Measurements from ENCODE around the gene ADAMTSL2.

The ADAMTSL2 gene

DNA sequence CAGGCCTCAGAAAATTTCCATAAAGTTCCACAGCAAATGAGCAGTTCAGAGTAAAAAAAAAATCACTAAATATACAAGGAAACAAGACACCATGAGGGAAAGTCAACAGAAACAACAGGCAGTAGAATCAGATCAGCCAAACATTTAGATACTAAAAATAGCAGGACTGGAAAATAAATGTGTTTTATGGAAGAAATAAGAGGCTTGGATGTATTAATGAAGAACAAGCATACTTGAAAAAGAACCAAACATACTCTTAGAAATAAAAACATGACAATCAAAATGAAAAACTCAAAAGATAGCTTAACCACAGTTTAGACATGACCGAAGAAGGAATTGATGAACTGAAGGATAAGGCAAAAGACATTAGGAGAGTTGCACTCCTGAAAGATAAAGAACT is 32.4 kb upstream of the ADAMTSL2 start:
- Histone ChIP-seq H3K4me3 (ENCODE audit: low read depth in 1 of 2, low read length in 2 of 2) (no peak overlapping the region), H3K27me3 (ENCODE audit: control insufficient read depth in 1 of 2, insufficient read depth in 2 of 2, low read length in 2 of 2) (peaks cover 0 to 10% of the 10 kb centered on the region in 2 donors)

DNA sequence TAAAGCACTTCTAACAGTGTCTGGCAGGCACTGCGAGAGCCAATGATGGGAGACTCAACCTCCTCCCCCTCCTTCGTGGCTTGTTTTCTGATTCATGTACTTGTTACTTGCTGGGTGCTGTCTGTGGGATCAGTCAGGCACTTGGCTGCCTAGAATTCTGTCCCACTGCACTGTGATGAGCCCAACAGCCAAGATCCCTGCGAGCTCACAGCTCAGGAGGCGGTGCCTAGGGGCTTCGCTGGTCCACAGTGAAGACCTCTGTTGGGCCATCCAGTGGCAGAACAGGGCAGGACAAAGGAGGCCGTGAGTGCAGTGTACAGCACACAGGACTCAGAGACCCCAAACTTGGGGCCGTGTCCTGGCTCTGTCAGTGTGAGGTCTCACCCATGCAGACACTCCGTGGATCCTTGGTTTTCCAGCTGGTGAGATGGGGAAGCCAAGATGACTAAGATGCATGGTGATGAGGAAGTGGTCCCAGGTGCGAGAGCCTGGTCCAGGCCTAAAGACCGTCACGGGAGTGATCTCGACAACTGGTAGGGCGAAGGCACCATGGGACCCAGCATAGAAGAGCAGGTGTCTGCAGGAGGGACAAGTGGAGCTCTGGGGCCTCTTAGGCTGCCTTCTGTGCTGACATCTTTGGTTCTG is 29.2 kb upstream of the ADAMTSL2 start:
- no peak overlapping the region for H3K27ac ChIP-seq (ENCODE audit: low read depth, low read length)
- no peak overlapping the region for H3K4me3 ChIP-seq (ENCODE audit: low read depth in 1 of 2, low read length in 2 of 2)
- no peaks in the 10 kb centered on the region for H3K36me3 ChIP-seq (ENCODE audit: control insufficient read depth in 1 of 2, insufficient read depth in 2 of 2, low read length in 2 of 2)
- no peak overlapping the region for H3K9ac ChIP-seq (ENCODE audit: low read depth in 1 of 2, low read length in 2 of 2)
- H3K9me3 ChIP-seq (ENCODE audit: control insufficient read depth in 1 of 2, low read length in 2 of 2): peaks cover 11 to 12% of the 10 kb centered on the region in 2 donors
- peaks cover 10% of the 10 kb centered on the region in 2 donors for H3K4me1 ChIP-seq (ENCODE audit: control insufficient read depth in 1 of 2, insufficient read depth in 2 of 2, low read length in 2 of 2)
- H3K27me3 ChIP-seq (ENCODE audit: control insufficient read depth in 1 of 2, insufficient read depth in 2 of 2, low read length in 2 of 2): no peaks in the 10 kb centered on the region

More for the DNA sequence above, 32.4 kb upstream of the ADAMTSL2 start:
- Histone ChIP-seq H3K9me3 (ENCODE audit: control insufficient read depth in 1 of 2, low read length in 2 of 2) (peaks cover 11 to 12% of the 10 kb centered on the region in 2 donors), H3K27ac (ENCODE audit: low read depth, low read length) (no peak overlapping the region), H3K4me1 (ENCODE audit: control insufficient read depth in 1 of 2, insufficient read depth in 2 of 2, low read length in 2 of 2) (peaks cover 0 to 10% of the 10 kb centered on the region in 2 donors), H3K9ac (ENCODE audit: low read depth in 1 of 2, low read length in 2 of 2) (no peak overlapping the region), H3K36me3 (ENCODE audit: control insufficient read depth in 1 of 2, insufficient read depth in 2 of 2, low read length in 2 of 2) (no peaks in the 10 kb centered on the region)

DNA sequence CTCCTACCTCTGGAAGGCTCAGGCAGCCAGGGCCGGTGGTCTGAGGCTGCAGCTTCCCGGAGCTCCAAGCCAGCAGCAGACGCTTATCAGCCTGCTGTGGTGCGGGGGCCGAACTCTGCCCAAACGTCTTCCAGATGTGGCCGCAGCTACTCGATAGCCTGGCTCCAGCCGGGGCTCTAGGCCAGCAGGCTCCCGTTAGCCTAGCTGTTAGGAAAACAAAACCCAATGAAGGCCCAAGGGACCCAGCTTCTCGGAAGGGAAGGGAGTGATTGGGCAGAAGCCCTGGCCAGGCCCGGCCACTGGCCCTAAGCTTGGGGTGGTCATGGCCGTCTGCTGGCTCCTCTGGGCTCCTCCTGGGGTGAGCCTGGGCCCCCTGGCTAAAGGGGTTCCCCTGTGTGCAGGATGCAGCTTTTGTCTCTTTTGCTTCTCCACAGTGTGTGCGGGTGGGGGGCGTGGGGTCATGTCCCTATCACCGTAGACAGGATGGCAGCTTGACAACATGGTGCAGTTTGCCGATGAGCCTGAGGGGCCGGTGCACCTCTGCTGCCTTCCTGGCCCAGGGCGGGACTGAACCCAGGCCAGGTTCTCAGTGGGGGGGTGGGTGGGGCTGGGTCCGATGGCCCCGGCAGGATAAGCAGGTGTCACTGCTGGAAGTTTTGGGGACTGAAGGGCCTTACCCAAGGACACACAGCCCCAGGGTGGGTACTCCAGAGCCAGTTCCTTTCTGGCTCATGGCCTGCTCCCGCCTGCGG is 28.4 kb upstream of the ADAMTSL2 start:
- Histone ChIP-seq H3K27me3 (ENCODE audit: control insufficient read depth in 1 of 2, insufficient read depth in 2 of 2, low read length in 2 of 2) (no peaks in the 10 kb centered on the region), H3K27ac (ENCODE audit: low read depth, low read length) (no peak overlapping the region), H3K4me3 (ENCODE audit: low read depth in 1 of 2, low read length in 2 of 2) (no peak overlapping the region)

DNA sequence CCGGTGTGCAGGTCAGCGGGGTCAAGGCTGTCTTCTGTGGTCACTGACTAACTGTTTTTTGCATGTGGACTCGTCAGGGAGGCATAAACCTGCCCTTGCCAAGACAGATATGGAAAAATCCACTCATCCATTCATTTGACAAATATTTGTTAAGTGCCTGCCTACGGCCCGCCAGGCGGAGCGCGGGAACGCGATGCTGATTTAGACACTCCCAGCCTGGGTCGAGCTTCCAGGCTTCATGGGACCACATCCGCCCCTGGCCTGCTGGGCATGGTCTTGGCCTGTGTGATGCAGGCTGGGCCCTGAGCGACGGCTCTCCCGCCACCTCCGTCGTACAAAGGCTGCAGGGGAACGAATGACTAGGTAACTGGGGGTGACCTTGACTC is 27.9 kb upstream of the ADAMTSL2 start:
- no peak overlapping the region for H3K9ac ChIP-seq (ENCODE audit: low read depth in 1 of 2, low read length in 2 of 2)
- no peak overlapping the region for H3K27ac ChIP-seq (ENCODE audit: low read depth, low read length)
- peaks cover 10% of the 10 kb centered on the region in 2 donors for H3K4me1 ChIP-seq (ENCODE audit: control insufficient read depth in 1 of 2, insufficient read depth in 2 of 2, low read length in 2 of 2)
- peaks cover 6 to 11% of the 10 kb centered on the region in 2 donors for H3K9me3 ChIP-seq (ENCODE audit: control insufficient read depth in 1 of 2, low read length in 2 of 2)
- H3K27me3 ChIP-seq (ENCODE audit: control insufficient read depth in 1 of 2, insufficient read depth in 2 of 2, low read length in 2 of 2): no peaks in the 10 kb centered on the region
- H3K36me3 ChIP-seq (ENCODE audit: control insufficient read depth in 1 of 2, insufficient read depth in 2 of 2, low read length in 2 of 2): no peaks in the 10 kb centered on the region
- no peak overlapping the region for H3K4me3 ChIP-seq (ENCODE audit: low read depth in 1 of 2, low read length in 2 of 2)

More for the DNA sequence above, 28.4 kb upstream of the ADAMTSL2 start:
- H3K9me3 ChIP-seq (ENCODE audit: control insufficient read depth in 1 of 2, low read length in 2 of 2): peaks cover 11 to 12% of the 10 kb centered on the region in 2 donors
- no peaks in the 10 kb centered on the region for H3K36me3 ChIP-seq (ENCODE audit: control insufficient read depth in 1 of 2, insufficient read depth in 2 of 2, low read length in 2 of 2)
- H3K4me1 ChIP-seq (ENCODE audit: control insufficient read depth in 1 of 2, insufficient read depth in 2 of 2, low read length in 2 of 2): peaks cover 10% of the 10 kb centered on the region in 2 donors
- H3K9ac ChIP-seq (ENCODE audit: low read depth in 1 of 2, low read length in 2 of 2): no peak overlapping the region

DNA sequence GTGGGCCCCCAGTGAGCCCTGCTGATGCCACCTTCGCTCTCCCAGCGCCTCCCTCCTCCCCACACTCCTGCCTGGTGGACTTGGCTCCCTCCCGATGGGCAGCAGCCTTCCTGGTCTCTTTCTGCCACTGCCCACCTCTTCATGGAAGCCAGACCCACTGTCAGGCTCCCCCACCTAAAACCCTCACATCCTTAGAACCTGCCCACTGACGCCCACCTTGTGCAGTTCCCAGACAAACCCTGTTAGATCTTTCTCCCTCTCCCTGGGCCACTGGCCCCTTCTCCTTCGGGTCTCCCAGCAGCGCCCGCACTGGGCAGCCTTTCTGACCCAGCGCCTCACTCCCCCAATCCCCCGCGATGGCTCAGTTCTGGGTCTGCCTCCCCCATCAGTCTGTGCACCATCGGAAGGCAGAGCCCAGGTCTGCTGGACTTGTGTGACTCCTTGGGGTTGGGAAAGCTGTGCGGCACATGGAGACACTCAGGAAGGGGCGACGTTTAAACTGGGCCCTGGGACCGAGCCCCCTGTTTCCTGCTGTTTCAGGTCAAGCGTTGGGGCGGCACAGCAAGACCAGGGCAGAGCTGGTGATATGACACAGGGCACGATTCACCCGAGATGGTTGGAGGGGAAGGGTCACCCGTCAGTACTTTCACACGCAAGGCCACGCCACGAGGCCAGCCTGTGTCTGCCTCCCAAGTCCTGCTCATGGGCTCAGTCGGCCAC is 27.1 kb upstream of the ADAMTSL2 start:
- no peaks in the 10 kb centered on the region for H3K27me3 ChIP-seq (ENCODE audit: control insufficient read depth in 1 of 2, insufficient read depth in 2 of 2, low read length in 2 of 2)
- H3K27ac ChIP-seq (ENCODE audit: low read depth, low read length): no peak overlapping the region
- no peaks in the 10 kb centered on the region for H3K36me3 ChIP-seq (ENCODE audit: control insufficient read depth in 1 of 2, insufficient read depth in 2 of 2, low read length in 2 of 2)
- H3K9ac ChIP-seq (ENCODE audit: low read depth in 1 of 2, low read length in 2 of 2): no peak overlapping the region
- no peak overlapping the region for H3K4me3 ChIP-seq (ENCODE audit: low read depth in 1 of 2, low read length in 2 of 2)
- H3K9me3 ChIP-seq (ENCODE audit: control insufficient read depth in 1 of 2, low read length in 2 of 2): peaks cover 3 to 4% of the 10 kb centered on the region in 2 donors
- H3K4me1 ChIP-seq (ENCODE audit: control insufficient read depth in 1 of 2, insufficient read depth in 2 of 2, low read length in 2 of 2): peaks cover 10% of the 10 kb centered on the region in 2 donors

DNA sequence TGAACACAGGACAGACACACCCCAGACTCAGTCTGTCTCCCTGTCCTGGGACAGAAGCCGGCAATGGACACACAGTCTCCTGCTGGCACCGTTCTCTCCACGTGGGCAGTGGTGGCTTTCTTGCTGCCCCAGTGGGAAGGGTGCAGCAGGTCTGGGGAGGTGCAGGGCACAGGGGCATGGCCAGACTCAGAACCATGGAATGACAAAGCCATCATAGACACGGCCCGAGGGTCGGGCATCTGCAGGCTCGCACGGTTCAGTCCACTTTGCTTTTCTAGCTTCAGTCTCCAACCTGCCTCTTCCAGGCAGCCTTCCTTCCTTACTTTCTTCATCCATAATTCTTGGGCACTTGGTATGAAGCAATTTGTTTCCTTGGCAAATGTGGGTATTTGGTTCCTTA is 26.5 kb upstream of the ADAMTSL2 start:
- no peak overlapping the region for H3K4me3 ChIP-seq (ENCODE audit: low read depth in 1 of 2, low read length in 2 of 2)

DNA sequence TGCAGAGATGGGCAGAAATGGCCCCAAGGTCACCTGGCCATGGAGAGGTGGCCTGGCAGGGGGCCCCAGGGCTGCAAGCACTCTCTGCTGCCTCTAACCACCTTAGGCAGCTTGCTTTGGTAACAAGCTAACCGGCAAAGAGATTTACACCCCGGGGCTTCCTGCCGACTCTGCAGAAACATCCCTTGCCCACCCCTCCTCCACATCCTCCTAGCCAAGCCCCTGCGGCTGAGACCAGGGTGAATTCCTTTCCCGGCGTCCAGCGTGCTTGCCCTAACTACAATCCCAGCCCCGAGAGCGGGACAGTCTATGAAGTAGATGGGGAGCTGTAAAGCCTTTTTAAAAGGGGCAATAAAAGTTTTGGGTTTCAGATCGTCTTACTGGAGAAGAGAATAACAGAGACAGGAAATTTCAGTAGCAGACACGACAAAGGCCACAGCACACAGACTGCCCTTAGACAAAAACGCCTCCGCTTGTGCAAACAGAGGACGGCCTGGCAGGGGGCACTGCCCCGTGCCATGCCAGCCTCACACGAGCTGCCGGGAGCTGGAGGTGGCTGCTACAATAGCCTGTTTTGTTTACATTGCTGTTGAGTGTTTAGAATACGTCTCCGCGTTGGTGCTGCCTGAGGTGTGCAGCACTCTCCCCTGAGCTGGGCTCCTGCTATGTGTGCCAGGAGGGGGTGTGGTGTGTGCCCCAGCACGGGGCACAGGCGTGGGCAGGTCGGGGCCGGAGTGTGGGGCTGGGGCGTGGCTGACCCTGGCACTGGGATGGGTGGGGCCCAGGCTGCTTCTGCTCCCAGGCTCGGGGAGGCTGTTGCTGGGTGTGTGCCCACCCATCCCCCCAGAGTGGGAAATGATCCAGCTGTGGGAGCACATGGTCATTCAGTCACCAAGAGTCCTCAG is 25.1 kb upstream of the ADAMTSL2 start:
- no peak overlapping the region for H3K9ac ChIP-seq (ENCODE audit: low read depth in 1 of 2, low read length in 2 of 2)

More for the DNA sequence above, 26.5 kb upstream of the ADAMTSL2 start:
- Histone ChIP-seq H3K36me3 (ENCODE audit: control insufficient read depth in 1 of 2, insufficient read depth in 2 of 2, low read length in 2 of 2) (no peaks in the 10 kb centered on the region), H3K9me3 (ENCODE audit: control insufficient read depth in 1 of 2, low read length in 2 of 2) (peaks cover 0 to 4% of the 10 kb centered on the region in 2 donors), H3K4me1 (ENCODE audit: control insufficient read depth in 1 of 2, insufficient read depth in 2 of 2, low read length in 2 of 2) (peaks cover 10% of the 10 kb centered on the region in 2 donors), H3K27me3 (ENCODE audit: control insufficient read depth in 1 of 2, insufficient read depth in 2 of 2, low read length in 2 of 2) (no peaks in the 10 kb centered on the region), H3K9ac (ENCODE audit: low read depth in 1 of 2, low read length in 2 of 2) (no peak overlapping the region), H3K27ac (ENCODE audit: low read depth, low read length) (no peak overlapping the region)

DNA sequence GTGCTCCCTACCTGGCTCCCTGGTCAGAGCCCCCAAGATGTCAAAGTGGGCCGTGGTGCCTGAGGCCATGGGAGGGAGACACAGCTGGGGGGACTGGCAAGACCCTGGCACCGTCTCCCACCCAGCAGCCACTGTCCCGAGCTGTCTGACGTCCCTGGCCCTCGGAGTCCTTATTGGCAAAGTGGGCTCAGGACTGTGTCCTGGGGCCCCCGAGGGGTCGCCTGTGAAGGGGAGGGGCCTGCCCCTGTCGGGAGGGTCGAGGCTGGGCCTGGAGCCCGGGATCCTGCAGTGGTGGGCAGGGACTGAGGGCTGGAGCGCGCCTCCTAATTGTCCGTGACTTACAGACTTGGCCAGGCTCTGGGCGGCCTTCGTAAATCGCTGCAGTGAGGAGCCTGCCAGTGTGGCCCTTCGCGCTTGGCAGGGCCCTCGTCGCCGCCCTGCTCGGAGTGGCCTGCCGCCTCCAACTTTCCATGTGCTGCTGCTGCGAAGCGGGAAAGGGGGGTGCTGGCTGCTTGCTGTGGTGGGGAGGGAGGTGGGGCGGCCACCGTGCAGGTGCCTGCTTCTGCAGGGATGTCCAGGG is 23.5 kb upstream of the ADAMTSL2 start:
- H3K27me3 ChIP-seq (ENCODE audit: control insufficient read depth in 1 of 2, insufficient read depth in 2 of 2, low read length in 2 of 2): no peaks in the 10 kb centered on the region
- H3K4me3 ChIP-seq (ENCODE audit: low read depth in 1 of 2, low read length in 2 of 2): no peak overlapping the region
- no peak overlapping the region for H3K9ac ChIP-seq (ENCODE audit: low read depth in 1 of 2, low read length in 2 of 2)
- peaks cover 0 to 4% of the 10 kb centered on the region in 2 donors for H3K9me3 ChIP-seq (ENCODE audit: control insufficient read depth in 1 of 2, low read length in 2 of 2)
- peaks cover 10% of the 10 kb centered on the region in 2 donors for H3K4me1 ChIP-seq (ENCODE audit: control insufficient read depth in 1 of 2, insufficient read depth in 2 of 2, low read length in 2 of 2)
- H3K27ac ChIP-seq (ENCODE audit: low read depth, low read length): no peak overlapping the region
- no peaks in the 10 kb centered on the region for H3K36me3 ChIP-seq (ENCODE audit: control insufficient read depth in 1 of 2, insufficient read depth in 2 of 2, low read length in 2 of 2)

More for the DNA sequence above, 25.1 kb upstream of the ADAMTSL2 start:
- Histone ChIP-seq H3K36me3 (ENCODE audit: control insufficient read depth in 1 of 2, insufficient read depth in 2 of 2, low read length in 2 of 2) (no peaks in the 10 kb centered on the region), H3K9me3 (ENCODE audit: control insufficient read depth in 1 of 2, low read length in 2 of 2) (peaks cover 0 to 4% of the 10 kb centered on the region in 2 donors), H3K27ac (ENCODE audit: low read depth, low read length) (no peak overlapping the region), H3K4me1 (ENCODE audit: control insufficient read depth in 1 of 2, insufficient read depth in 2 of 2, low read length in 2 of 2) (peaks cover 10% of the 10 kb centered on the region in 2 donors), H3K4me3 (ENCODE audit: low read depth in 1 of 2, low read length in 2 of 2) (no peak overlapping the region), H3K27me3 (ENCODE audit: control insufficient read depth in 1 of 2, insufficient read depth in 2 of 2, low read length in 2 of 2) (no peaks in the 10 kb centered on the region)

DNA sequence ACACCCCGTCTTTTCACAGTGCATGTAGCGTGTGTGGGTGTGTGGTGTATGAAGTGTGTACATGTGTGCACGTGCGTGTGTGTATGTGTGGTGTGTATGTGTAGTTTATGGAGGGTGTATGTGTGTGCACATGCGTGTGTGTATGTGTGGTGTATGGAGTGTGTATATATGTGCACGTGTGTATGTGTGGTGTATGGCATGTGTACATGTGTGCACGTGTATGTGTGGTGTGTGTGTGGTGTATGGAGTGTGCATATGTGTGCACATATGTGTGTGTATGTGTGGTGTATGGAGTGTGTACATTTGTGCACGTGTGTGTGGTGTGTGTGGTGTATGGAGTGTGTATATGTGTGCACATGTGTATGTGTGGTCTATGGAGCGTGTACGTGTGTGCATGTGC is 22.9 kb upstream of the ADAMTSL2 start:
- Histone ChIP-seq H3K4me1 (ENCODE audit: control insufficient read depth in 1 of 2, insufficient read depth in 2 of 2, low read length in 2 of 2) (peaks cover 10% of the 10 kb centered on the region in 2 donors), H3K4me3 (ENCODE audit: low read depth in 1 of 2, low read length in 2 of 2) (no peak overlapping the region), H3K9me3 (ENCODE audit: control insufficient read depth in 1 of 2, low read length in 2 of 2) (peaks cover 0 to 4% of the 10 kb centered on the region in 2 donors), H3K36me3 (ENCODE audit: control insufficient read depth in 1 of 2, insufficient read depth in 2 of 2, low read length in 2 of 2) (no peaks in the 10 kb centered on the region), H3K9ac (ENCODE audit: low read depth in 1 of 2, low read length in 2 of 2) (no peak overlapping the region), H3K27ac (ENCODE audit: low read depth, low read length) (no peak overlapping the region), H3K27me3 (ENCODE audit: control insufficient read depth in 1 of 2, insufficient read depth in 2 of 2, low read length in 2 of 2) (no peaks in the 10 kb centered on the region)

Data from duodenal mucosa (tissue), 2 donors.